HL-60/S4 treated with retinoic acid at 250 ng/mL for 4 days and 3 days (cell line): Measurements from ENCODE around the gene SLC7A7.
"Not testable (repeated sequence)": the region's sequence is repeated elsewhere in the genome, so short reads cannot be mapped to it uniquely, and the experiment has no call there.

Experiments used
- in situ Hi-C: fragments of 300-500 bp; cut with MboI; formaldehyde crosslinking; loops from 2 replicates; pipeline ENCODE4 v1.7.0; 2022; ENCODE audit warnings: low sequenced_read_pairs

Gene SLC7A7

DNA sequence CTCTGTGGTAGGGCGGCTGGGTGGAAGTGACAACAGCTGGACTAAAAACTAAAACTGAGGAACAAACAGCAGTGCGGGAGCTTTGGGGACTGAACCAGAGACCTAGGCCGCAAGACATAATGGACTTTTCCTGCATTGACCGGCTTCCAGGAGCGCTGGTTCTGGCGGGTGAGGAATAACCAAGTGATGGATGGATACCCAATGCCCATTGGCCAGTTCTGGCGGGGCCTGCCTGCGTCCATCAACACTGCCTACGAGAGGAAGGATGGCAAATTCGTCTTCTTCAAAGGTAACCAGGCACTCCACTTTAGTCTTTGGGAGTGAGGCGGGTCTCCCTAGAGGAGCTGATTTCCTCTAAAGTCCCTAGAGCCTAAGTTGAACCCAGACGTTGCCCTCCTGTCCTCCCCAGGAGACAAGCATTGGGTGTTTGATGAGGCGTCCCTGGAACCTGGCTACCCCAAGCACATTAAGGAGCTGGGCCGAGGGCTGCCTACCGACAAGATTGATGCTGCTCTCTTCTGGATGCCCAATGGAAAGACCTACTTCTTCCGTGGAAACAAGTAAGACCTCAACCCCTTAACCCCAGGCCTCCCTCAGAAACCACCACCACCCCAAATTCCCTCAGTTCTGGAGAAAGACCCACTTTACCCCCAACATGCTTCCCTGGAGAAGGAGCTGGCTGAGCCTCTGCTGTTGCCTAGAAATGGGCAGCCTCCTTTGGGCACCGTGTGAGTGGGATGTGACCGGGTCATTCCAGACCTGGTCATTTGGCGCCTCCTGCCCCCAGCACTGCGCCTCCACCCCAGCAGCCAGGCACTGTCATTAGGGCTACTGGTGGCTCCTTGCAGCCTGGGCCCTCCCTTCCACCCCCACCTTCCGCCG, 29.2 kb upstream of the SLC7A7 start:
- in situ Hi-C loops, result no loop called here

DNA sequence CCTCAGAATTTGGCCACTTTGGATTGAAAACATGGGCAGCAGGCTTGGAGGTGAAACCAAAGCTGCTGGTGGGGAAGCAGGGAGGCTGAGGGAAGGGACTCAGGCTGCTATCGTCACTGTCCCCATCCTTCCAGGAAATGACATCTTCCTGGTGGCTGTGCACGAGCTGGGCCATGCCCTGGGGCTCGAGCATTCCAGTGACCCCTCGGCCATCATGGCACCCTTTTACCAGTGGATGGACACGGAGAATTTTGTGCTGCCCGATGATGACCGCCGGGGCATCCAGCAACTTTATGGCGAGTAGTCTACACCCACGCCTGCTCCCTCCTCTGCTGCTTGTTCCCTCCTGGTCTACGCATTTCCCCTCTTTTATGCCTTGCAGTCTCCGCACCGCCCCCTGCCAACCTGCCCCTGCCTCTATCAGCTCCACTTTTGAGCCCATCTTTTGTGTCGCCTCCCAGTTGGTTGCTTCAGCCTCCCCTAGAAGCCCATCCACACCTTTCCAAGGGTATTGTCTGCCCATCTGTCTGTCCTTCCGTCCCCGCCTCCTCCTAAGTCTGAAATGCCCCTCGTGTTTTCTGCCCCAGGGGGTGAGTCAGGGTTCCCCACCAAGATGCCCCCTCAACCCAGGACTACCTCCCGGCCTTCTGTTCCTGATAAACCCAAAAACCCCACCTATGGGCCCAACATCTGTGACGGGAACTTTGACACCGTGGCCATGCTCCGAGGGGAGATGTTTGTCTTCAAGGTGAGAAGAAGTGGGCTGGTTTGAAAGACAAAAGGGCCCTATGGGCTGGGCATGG, 28.1 kb upstream of the SLC7A7 start:
- in situ Hi-C loops, result no loop called here

DNA sequence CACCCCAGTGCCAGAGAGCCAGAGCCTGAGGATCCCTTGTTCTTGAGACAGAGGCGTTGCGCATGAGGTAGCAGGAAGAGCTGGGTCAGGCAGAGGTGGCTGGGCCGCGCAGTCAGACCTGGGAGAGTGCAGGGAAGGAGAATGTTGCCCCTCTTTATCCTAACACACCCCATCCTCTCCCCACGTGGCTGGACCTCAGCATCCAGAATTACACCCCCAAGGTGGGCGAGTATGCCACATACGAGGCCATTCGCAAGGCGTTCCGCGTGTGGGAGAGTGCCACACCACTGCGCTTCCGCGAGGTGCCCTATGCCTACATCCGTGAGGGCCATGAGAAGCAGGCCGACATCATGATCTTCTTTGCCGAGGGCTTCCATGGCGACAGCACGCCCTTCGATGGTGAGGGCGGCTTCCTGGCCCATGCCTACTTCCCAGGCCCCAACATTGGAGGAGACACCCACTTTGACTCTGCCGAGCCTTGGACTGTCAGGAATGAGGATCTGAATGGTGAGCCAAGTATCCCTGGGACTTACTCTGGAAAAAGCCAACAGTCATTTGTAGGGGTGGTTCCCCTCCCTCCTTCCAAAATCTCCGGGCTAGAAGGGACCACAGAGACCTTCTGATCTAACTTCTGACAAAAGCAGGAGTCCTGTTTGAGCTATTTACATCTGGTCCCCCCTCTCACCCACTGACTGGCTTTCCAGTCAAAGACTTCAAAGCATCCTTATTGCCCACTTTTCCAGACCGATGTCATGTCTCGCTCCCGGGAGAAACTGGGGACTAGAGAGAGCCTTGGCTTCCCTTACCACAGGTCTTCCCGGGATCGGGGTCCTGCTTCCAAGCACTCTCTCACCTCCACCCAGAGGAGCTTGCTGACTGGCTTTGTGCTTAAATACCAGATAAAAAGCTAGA, 27.2 kb upstream of the SLC7A7 start:
- in situ Hi-C loops, result no loop called here

DNA sequence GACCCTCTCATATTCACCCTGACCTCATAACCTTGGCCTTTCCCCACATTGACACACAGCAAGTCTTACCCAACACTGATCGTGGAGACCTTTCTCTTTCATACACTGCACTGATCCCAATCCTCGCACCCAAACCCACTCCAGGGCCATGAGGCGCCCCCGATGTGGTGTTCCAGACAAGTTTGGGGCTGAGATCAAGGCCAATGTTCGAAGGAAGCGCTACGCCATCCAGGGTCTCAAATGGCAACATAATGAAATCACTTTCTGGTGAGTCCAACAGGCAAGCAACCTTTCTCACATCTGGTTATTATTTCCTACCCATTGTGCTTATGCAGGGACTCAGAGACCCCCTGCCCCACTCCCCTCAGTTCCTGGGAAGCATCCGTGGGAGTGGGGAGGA, 26.5 kb upstream of the SLC7A7 start:
- in situ Hi-C loops, result no loop called here

GRCh38 chr14:22841311-22841710, 26.1 kb upstream of the SLC7A7 start:
- in situ Hi-C loops, result no loop called here

DNA sequence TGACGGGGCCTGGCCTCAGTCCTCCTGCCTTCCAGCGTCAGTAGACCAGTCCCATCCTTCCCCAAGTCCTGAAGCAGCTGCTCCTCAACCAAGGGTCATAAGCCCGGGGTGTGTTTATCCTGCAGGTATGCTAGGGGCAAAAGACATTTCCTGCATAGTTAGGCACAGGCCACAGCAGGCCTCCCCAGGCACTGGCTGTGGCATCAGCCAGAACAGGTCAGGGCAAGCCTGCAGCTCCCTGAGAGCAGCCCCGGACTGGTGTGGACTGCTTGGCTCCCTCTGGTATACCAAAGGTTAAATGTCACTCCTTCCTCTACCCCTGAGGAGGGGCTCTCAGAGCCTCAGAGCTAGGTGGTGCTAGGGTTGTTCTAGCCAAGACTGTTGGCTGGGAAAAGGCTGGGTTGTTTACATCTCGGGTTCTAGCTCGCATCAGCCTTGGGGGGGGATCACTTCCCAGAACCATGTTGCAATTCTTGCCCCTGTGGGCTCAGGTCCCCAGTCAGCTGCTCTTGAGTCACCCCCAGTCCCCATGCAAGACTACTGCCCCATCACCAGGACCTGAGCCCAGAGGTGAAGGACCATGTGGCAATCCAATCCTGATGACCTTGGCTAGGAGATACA, 24.0 kb upstream of the SLC7A7 start:
- in situ Hi-C loops, result no loop called here

DNA sequence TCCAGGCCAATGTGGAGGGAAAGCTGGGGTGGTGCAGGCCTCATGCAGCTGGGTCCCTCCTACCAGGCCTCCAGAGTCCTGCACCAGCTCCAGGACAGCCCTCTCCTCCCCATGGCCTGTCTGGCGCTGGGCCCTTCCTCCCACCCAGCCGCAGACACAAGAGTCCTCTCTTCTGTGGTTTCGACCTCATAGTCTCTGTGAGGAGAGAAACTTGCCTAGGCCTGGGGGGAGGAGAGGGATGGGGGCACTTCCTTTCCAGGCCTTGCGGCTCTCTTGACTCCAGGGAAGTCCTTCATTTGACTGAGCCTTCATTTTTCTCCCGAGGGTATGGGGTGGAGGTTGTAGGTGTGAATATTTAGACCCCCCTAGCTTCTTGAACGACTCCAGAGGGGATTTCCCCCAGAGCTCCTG, 23.4 kb upstream of the SLC7A7 start:
- in situ Hi-C loops, result no loop called here

DNA sequence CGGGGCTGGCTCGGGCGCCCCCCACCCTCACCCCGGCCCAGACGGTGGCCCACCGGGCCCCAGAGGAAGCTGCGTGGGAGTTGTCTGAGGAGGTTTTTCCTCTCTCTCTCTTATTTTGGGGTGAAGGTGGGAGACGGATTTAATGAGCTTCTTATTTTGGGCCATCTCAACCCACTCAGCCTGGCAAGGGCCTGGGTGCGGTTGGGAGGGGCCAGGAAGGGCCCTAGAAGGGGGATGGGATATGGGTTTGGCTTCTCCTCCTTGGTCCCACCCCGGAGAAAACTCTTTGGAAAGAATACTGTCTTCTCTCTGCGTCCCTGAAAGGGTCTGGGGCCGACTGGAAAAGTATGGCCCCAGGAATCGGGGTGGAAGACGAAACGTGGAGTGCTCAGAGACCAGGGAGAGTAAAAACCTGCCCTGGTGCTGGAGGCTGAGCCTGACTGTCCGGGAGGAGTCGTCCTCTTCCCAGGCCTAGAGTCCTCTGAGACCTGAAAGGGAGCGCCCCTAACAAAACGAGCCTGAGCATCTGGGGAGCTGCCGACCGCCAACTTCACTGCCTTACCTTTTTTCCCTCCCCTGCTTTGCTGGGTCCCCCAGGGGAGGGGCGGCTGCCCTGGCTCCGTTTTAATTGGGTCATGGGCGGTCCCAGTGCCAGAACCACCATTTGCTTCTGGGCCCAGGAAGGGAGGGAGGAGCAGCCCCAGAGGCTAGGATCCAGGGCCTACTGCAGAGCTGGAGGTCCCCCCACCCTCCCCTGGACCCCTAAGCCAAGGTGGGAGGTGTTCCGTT, 22.7 kb upstream of the SLC7A7 start:
- in situ Hi-C loops, result no loop called here

DNA sequence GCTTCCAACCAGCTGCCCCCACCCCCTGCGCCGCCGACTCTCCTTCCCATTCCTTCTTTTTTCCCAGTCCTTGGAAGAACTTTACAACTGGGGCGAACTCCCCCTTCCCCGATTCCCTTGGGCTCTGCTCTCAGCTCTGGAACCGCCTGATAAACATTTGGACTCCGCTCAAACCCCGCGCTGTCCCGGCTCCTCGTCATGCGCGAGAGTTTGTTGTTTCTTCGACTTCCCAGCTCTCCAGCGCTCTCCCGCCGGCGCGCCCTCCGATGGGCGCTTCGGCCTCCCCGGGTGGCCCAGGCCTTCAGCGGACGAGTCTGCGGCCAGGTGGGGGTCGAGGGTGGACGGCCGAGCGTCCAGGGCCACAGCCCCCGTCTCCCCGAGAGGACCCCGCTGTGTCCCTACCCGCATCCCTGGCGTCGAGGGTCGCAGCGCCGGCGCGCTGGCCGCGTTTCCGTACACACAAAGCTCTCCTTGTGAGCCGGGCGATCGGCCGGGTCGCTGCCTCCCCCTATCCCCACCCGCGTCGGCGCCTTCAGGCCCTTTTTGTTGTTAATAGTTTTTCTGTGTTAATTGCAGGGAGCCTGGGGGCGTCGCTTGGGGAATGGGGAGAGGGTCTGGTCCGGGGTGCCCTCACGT, 22.0 kb upstream of the SLC7A7 start:
- in situ Hi-C loops, result no loop called here

- in situ Hi-C loops, result no loop called here
Measured at GRCh38 chr14:22836301-22837113, 21.3 kb upstream of the SLC7A7 start, which contains the start of gene MMP14. Gene MMP14, plus strand, starts transcription at chr14:22836585. Its CDS starts 233 bp downstream, at chr14:22836818.

GRCh38 chr14:22835505-22835904, 20.3 kb upstream of the SLC7A7 start:
- in situ Hi-C loops, result no loop called here

DNA sequence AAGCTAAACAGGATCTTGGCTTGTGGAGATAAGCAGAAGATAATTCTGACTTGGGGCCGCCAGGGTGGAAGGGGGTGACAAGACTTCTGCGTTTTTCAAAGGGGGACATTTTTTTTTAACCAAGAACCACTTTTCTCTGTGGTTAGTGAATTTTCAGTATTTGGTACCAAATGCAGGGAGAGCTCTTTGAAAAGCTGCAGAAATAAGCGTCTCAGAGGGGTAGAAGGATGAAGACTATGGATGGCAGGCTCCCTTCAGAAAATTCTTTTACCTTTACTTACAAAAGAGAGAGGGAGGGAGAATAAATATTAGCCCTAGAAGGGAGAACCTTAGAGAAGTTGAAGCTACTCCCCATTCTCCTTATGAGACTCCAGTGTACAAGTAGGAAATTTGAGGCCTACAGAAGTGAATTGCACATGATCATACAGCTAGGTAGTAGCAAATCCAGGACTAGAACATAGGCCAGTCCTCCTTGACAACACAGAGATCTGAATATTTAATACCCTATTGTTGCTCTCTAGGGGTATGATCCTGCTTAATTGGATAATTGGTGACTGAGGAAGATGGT, 15.3 kb upstream of the SLC7A7 start:
- in situ Hi-C loops, result no loop called here

GRCh38 chr14:22829661-22830442, 14.6 kb upstream of the SLC7A7 start, which contains the start of gene MRPL52:
Gene MRPL52, plus strand, starts transcription at chr14:22829887. Its CDS starts 26 bp downstream, at chr14:22829913.
- in situ Hi-C loops, result no loop called here

GRCh38 chr14:22829076-22829660, 13.9 kb upstream of the SLC7A7 start:
- in situ Hi-C loops, result not testable (repeated sequence)

DNA sequence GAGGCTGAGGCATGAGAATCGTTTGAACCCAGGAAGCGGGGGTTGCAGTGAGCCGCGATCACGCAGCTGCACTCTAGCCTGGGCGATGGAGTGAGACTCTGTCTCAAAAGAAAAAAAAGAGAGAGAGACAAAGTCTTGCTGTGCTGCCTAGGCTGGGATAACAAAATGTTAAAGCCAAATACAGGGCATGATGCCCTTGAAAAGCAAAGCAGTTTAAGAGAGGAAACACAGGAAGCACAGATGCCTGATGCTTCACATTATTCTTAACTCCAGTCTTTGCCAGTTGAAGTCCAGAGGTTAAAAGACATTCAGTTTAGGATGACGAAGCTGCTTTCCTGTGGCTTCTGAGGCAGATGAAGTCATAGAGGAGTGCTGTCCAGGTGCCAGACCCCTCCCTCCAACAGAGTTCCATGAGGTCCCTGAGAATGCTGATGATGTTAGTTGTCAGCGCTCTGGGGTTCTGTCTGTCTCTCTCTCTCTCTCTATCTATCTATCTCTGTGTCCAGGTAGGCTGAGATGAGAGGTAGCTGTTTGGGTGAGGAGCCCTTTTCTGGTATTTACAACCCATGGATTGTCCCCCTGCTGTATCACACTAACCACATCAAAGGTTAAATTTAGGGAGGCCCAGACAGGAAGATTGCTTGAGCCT, 9.6 kb upstream of the SLC7A7 start:
- in situ Hi-C loops, result no loop called here

- in situ Hi-C loops, result no loop called here
Measured at GRCh38 chr14:22822571-22823098, 7.4 kb upstream of the SLC7A7 start.
